Lower lobe of right lung (tissue), 2 donors: ENCODE results near the gene CTSE. TPM values are rescaled to one million over a fixed set of nuclear protein-coding genes. Genes with fewer than 3 reads are reported as not detected.
"Not testable (repeated sequence)": the region's sequence is repeated elsewhere in the genome, so short reads cannot be mapped to it uniquely, and the experiment has no call there.

Experiments used
- ATAC-seq, 2 donors: fragments of 200-7000 bp; cut with Tn5 transposase; one replicate each; pipeline ENCODE4 v1.9.1; 2020 to 2022; ENCODE audit warnings: mild to moderate bottlenecking in 2 of 2, moderate library complexity in 2 of 2
- DNase-seq: peaks from one replicate; pipeline ENCODE4 v3.0.0-alpha.2; 2020
- H3K27ac ChIP-seq: fragments of 200-600 bp; one replicate; pipeline ENCODE4 v1.8.0; 2022
- H3K27me3 ChIP-seq: fragments of 200-600 bp; one replicate; pipeline ENCODE4 v1.8.0; 2022; ENCODE audit warnings: low read depth
- H3K36me3 ChIP-seq: fragments of 200-600 bp; one replicate; pipeline ENCODE4 v1.8.0; 2022; ENCODE audit warnings: mild to moderate bottlenecking
- H3K4me1 ChIP-seq: fragments of 200-600 bp; one replicate; pipeline ENCODE4 v1.8.0; 2022
- H3K4me3 ChIP-seq: fragments of 200-600 bp; one replicate; pipeline ENCODE4 v1.8.0; 2022; ENCODE audit warnings: mild to moderate bottlenecking
- H3K9me3 ChIP-seq: fragments of 200-600 bp; one replicate; pipeline ENCODE4 v1.8.0; 2022
- intact Hi-C: fragments of 100-400 bp; cut with DNase I; formaldehyde crosslinking; loops from one replicate; pipeline ENCODE4 v1.11.0; 2022
- total RNA-seq: library from RNA; stranded (reverse); fragmentation: NEBNext Ultra II Directional; extraction: Animal tissue kit (Norgen Biotek cat#: 25700); gene quantifications from one replicate; pipeline ENCODE4 v1.2.1, GENCODE V29; 2021
- TF ChIP-seq, protein P1 (sequence below): fragments of 200-600 bp; IDR thresholded peaks from one replicate; pipeline ENCODE4 v1.8.0; 2022; ENCODE audit warnings: antibody characterized with exemption, mild to moderate bottlenecking
- donor health status: DM: no; HTN: yes; CAD: no; lungs with severe emphysema.

CTSE gene
- total RNA-seq, 1 donor from 2014 or later = 63.6 TPM

GRCh38 chr1:206065547-206066145 lies 42.0 kb upstream of the CTSE start:
- Histone ChIP-seq H3K9me3 (no peaks in the 10 kb centered on the region), H3K27me3 (no peaks in the 10 kb centered on the region), H3K36me3 (no peaks in the 10 kb centered on the region), H3K4me1 (peaks cover 23% of the 10 kb centered on the region), H3K4me3 (no peak overlapping the region), H3K27ac (no peak overlapping the region)
- TF ChIP-seq, protein P1, sequence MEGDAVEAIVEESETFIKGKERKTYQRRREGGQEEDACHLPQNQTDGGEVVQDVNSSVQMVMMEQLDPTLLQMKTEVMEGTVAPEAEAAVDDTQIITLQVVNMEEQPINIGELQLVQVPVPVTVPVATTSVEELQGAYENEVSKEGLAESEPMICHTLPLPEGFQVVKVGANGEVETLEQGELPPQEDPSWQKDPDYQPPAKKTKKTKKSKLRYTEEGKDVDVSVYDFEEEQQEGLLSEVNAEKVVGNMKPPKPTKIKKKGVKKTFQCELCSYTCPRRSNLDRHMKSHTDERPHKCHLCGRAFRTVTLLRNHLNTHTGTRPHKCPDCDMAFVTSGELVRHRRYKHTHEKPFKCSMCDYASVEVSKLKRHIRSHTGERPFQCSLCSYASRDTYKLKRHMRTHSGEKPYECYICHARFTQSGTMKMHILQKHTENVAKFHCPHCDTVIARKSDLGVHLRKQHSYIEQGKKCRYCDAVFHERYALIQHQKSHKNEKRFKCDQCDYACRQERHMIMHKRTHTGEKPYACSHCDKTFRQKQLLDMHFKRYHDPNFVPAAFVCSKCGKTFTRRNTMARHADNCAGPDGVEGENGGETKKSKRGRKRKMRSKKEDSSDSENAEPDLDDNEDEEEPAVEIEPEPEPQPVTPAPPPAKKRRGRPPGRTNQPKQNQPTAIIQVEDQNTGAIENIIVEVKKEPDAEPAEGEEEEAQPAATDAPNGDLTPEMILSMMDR = no peak
- intact Hi-C loops = no loop called here
- ATAC-seq (no peak), DNase-seq (no peak)

- H3K27me3 ChIP-seq, H3K9me3 ChIP-seq, H3K36me3 ChIP-seq, H3K27ac ChIP-seq, intact Hi-C loops, DNase-seq, H3K4me3 ChIP-seq, ATAC-seq: not testable (repeated sequence)
- peaks cover 23% of the 10 kb centered on the region for H3K4me1 ChIP-seq
Observed at GRCh38 chr1:206064501-206064900, 40.8 kb upstream of the CTSE start.

GRCh38 chr1:206064001-206064400 lies 40.3 kb upstream of the CTSE start:
- ATAC-seq, H3K27me3 ChIP-seq, H3K27ac ChIP-seq, H3K9me3 ChIP-seq, intact Hi-C loops, H3K36me3 ChIP-seq, DNase-seq, H3K4me3 ChIP-seq: not testable (repeated sequence)
- peaks cover 23% of the 10 kb centered on the region for H3K4me1 ChIP-seq

GRCh38 chr1:206062464-206062863 lies 38.8 kb upstream of the CTSE start:
- TF ChIP-seq, protein P1 = no peak
- H3K36me3 ChIP-seq = no peaks in the 10 kb centered on the region
- ATAC-seq (no peak), DNase-seq (no peak)
- H3K27ac ChIP-seq = no peak overlapping the region
- peaks cover 11% of the 10 kb centered on the region for H3K4me1 ChIP-seq
- H3K27me3 ChIP-seq = no peaks in the 10 kb centered on the region
- intact Hi-C loops = no loop called here
- no peaks in the 10 kb centered on the region for H3K9me3 ChIP-seq
- H3K4me3 ChIP-seq = no peak overlapping the region

- TF ChIP-seq, protein P1 = no peak
- Histone ChIP-seq H3K9me3 (no peaks in the 10 kb centered on the region), H3K27me3 (no peaks in the 10 kb centered on the region), H3K4me1 (no peaks in the 10 kb centered on the region), H3K36me3 (no peaks in the 10 kb centered on the region), H3K27ac (no peak overlapping the region), H3K4me3 (no peak overlapping the region)
- intact Hi-C loops = no loop called here
- DNase-seq (no peak), ATAC-seq (no peak)
Observed at GRCh38 chr1:206060844-206061243, 37.1 kb upstream of the CTSE start.

- H3K36me3 ChIP-seq = no peaks in the 10 kb centered on the region
- intact Hi-C loops = no loop called here
- H3K4me1 ChIP-seq = no peaks in the 10 kb centered on the region
- ATAC-seq (no peak), DNase-seq (no peak)
- no peaks in the 10 kb centered on the region for H3K9me3 ChIP-seq
- H3K27me3 ChIP-seq = no peaks in the 10 kb centered on the region
- no peak overlapping the region for H3K4me3 ChIP-seq
- H3K27ac ChIP-seq = no peak overlapping the region
- TF ChIP-seq, protein P1 = no peak
Observed at GRCh38 chr1:206059355-206059915, 35.7 kb upstream of the CTSE start.
